ENCODE data around the gene KCNC2. TPM values are rescaled to one million over a fixed set of nuclear protein-coding genes. Genes with fewer than 3 reads are reported as not detected.

KCNC2 gene
- total and polyA plus RNA-seq, 4 experiments from 2014 or later = not detected

DNA sequence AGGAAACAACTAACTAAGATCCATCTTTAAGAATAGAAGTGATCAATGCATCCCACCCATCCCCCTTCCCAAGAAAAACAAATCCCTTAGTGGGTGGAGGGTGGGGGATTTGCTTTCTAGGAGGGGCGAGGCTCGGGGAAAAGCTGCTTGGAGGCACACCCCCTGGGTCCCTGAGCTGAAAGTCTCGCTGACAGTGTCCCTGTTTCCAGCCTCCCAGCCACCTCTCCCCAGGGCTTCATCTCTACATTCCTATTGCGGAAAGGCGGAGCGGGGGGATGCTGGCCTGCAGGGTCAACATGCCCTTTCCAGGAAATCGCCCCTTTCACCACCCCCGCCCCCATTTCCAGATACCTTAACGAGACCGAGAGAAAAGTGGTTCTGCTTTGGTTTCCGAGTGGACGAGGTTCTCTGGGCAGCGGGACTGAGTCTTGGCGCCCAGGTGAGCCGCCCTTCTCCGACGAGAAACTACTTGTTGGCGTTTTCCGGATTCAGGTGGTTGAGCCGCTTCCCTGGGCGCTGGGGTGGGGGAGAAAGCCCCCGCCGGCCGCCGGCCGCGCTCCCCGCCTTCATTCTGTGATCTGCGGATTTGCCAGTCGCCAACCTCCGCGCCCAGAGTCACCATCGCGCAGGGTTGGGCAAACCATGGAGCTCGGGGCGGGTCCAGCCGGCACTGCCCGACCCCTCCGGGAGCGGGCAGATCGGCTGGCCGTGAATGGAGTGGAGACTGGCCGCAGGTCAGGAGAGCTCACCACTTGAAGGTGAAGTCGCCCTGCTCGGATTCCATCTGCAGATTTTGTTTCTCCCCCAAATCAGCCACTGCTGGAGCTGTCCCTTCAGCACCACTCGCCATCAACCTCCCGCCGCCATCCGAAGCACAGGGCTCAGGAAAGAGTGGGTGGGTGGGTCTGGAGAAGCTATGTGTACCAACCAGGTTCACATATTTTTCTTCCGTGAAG is 505 bp downstream of the KCNC2 start:
- no peaks in the 10 kb centered on the region for H3K9me3 ChIP-seq (ENCODE audit: control insufficient read depth in 1 of 2, low read length in 2 of 2)
- H3K4me1 Mint-ChIP-seq = peaks cover 5 to 16% (median 8%) of the 10 kb centered on the region in 4 donors
- no peak overlapping the region for H3K4me3 ChIP-seq (ENCODE audit: low read length in 2 of 2)
- peaks cover 8% of the 10 kb centered on the region for H3K4me1 ChIP-seq (ENCODE audit: insufficient read depth, low read length)
- ChIA-PET CTCF (ENCODE audit: partially characterized antibody) (no interaction called here), POLR2A (ENCODE audit: partially characterized antibody) (no interaction called here)
- peak overlapping the region in 2 of 8 donors; percentile 22 to 59 for H3K4me3 Mint-ChIP-seq
- peaks cover 0 to 22% (median 9%) of the 10 kb centered on the region in 8 donors for H3K9me3 Mint-ChIP-seq
- peak in 4 of 5 donors; percentile 2 to 31 (median 6) for DNase-seq
- H3K27ac Mint-ChIP-seq = no peak overlapping the region
- H3K36me3 ChIP-seq (ENCODE audit: insufficient read depth, low read length) = no peaks in the 10 kb centered on the region
- intact Hi-C loops (cut with micrococcal nuclease) = no loop called here
- peaks cover 30 to 44% of the 10 kb centered on the region in 2 donors for H3K27me3 Mint-ChIP-seq
- no peaks in the 10 kb centered on the region for H3K36me3 Mint-ChIP-seq
- H3K27me3 ChIP-seq (ENCODE audit: insufficient read depth, low read length) = peaks cover 17% of the 10 kb centered on the region
- no peak overlapping the region for H3K27ac ChIP-seq (ENCODE audit: low read depth, low read length)

DNA sequence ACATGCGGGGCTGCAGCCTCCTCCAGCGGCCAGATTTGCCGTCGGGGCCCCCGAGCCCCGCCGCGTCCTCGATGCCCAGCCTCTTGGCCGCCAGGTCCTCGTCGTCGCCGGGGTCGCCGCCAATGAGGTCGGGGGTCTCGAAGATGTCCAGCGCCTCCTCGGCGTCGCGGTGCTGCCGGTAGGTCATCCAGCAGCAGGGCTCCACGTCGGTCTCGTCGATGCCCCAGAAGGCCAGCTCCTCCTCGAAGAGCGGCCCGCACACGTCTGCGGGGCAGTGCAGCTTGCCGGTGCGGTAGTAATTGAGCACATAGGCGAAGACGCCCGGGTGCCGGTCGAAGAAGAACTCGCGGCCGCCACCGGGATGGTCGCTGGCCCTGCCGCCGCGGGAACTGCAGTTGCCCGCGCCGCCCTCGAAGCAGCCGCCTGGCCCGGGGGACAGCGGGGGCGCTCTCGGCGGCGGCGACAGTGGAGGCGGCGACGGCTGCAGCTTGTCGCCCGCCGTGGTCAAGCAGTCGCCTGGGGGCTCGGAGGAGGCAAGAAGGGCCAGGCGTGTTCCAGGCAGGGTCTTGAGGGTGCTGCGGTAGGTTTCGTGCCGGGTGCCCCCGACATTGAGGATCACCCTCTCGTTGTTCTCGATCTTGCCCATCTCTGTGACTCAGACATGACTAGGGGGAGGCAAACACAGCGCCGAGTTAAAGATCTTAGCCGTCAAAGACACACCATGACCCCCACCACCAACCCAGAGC is 2.1 kb downstream of the KCNC2 start:
- ChIA-PET CTCF (ENCODE audit: partially characterized antibody) (no interaction called here), POLR2A (ENCODE audit: partially characterized antibody) (no interaction called here)
- Mint-ChIP-seq H3K4me1 (peaks cover 5 to 16% (median 8%) of the 10 kb centered on the region in 4 donors), H3K4me3 (peak overlapping the region in 6 of 8 donors; percentile 2 to 64 (median 40)), H3K9me3 (peaks cover 0 to 22% (median 8%) of the 10 kb centered on the region in 8 donors), H3K27ac (no peak overlapping the region), H3K27me3 (peaks cover 30 to 43% of the 10 kb centered on the region in 2 donors), H3K36me3 (no peaks in the 10 kb centered on the region)
- Histone ChIP-seq H3K27ac (ENCODE audit: low read depth, low read length) (no peak overlapping the region), H3K36me3 (ENCODE audit: insufficient read depth, low read length) (no peaks in the 10 kb centered on the region), H3K4me3 (ENCODE audit: low read length in 2 of 2) (no peak overlapping the region), H3K9me3 (ENCODE audit: control insufficient read depth in 1 of 2, low read length in 2 of 2) (no peaks in the 10 kb centered on the region), H3K27me3 (ENCODE audit: insufficient read depth, low read length) (peaks cover 17% of the 10 kb centered on the region), H3K4me1 (ENCODE audit: insufficient read depth, low read length) (peaks cover 8% of the 10 kb centered on the region)
- intact Hi-C loops (cut with micrococcal nuclease) = no loop called here
- DNase-seq = no peak

DNA sequence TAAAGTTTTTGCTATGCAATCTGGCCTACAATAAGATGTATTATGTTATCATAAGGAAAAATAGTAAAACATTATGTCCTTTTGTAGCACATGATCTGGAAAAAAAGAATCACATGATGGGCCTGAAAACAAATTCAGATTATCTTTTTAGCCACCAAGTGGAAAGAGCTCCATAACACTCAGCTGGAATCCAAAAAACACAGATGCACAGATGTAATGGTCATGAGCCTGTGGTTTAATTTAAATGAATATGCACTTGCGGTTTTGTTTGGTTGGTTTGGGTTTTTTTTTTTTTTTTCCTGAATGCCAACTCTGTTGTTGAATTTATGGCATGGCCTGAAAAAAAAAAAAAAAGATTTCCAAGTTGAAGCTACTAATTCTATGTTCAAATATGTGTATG is 4.1 kb downstream of the KCNC2 start:
- no peaks in the 10 kb centered on the region for H3K9me3 ChIP-seq (ENCODE audit: control insufficient read depth in 1 of 2, low read length in 2 of 2)
- intact Hi-C loops (cut with micrococcal nuclease) = no loop called here
- CTCF ChIA-PET (ENCODE audit: partially characterized antibody) = no interaction called here
- H3K4me3 ChIP-seq (ENCODE audit: low read length in 2 of 2) = no peak overlapping the region
- peaks cover 0 to 21% (median 7%) of the 10 kb centered on the region in 8 donors for H3K9me3 Mint-ChIP-seq
- no peak overlapping the region for H3K4me3 Mint-ChIP-seq
- no peak for DNase-seq
- no peaks in the 10 kb centered on the region for H3K36me3 ChIP-seq (ENCODE audit: insufficient read depth, low read length)
- peaks cover 29 to 36% of the 10 kb centered on the region in 2 donors for H3K27me3 Mint-ChIP-seq
- H3K36me3 Mint-ChIP-seq = no peaks in the 10 kb centered on the region
- POLR2A ChIA-PET (ENCODE audit: partially characterized antibody) = no interaction called here
- peaks cover 17% of the 10 kb centered on the region for H3K27me3 ChIP-seq (ENCODE audit: insufficient read depth, low read length)
- H3K4me1 ChIP-seq (ENCODE audit: insufficient read depth, low read length) = peaks cover 13% of the 10 kb centered on the region
- H3K27ac ChIP-seq (ENCODE audit: low read depth, low read length) = no peak overlapping the region
- H3K27ac Mint-ChIP-seq = no peak overlapping the region
- peaks cover 14 to 26% (median 17%) of the 10 kb centered on the region in 4 donors for H3K4me1 Mint-ChIP-seq

DNA sequence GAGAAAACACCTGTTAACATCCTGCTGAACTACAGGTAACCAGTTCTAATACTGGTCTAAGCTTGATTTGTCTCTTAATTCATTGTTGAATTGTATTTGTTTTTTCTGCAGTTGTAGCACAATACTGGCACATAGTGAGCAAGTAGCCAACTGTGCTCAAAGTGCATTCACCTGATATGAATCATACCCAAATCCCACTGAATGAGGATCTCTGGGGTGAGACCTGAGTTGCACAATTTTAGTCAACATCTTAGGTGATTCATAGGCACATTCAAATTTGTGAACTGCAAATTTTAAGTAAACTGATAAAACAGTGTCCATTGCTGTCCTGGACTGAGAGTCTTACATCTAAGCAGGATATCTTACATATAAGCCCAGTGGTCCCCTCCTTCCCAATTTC is 12.8 kb downstream of the KCNC2 start:
- CTCF ChIA-PET (ENCODE audit: partially characterized antibody) = no interaction called here
- peaks cover 0 to 4% of the 10 kb centered on the region in 2 donors for H3K27me3 Mint-ChIP-seq
- H3K27ac Mint-ChIP-seq = no peak overlapping the region

DNA sequence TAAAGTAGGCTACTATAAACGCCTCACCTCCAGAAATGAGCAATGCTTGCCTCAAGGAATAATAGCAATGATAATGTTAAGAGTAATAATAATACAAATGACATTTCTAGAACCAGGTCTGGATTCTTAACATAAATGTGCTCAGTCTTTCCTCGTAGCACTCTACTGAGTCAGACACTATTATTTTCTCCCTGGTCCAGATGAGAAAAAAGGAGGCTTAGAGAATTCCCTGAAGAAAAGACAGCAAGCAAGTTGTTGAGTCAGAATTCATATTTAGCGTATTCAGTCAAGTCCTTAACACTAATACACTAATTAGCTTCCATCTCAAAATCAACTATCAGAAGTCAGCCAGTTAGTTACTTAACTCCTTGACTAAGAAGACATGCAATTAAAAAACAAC is 13.2 kb downstream of the KCNC2 start:
- Histone ChIP-seq H3K4me3 (ENCODE audit: low read length in 2 of 2) (no peak overlapping the region), H3K27ac (ENCODE audit: low read depth, low read length) (no peak overlapping the region), H3K9me3 (ENCODE audit: control insufficient read depth in 1 of 2, low read length in 2 of 2) (no peaks in the 10 kb centered on the region), H3K4me1 (ENCODE audit: insufficient read depth, low read length) (peaks cover 3% of the 10 kb centered on the region), H3K36me3 (ENCODE audit: insufficient read depth, low read length) (no peaks in the 10 kb centered on the region), H3K27me3 (ENCODE audit: insufficient read depth, low read length) (no peaks in the 10 kb centered on the region)
- no peak for DNase-seq
- Mint-ChIP-seq H3K27ac (no peak overlapping the region), H3K4me1 (peaks cover 8 to 10% (median 8%) of the 10 kb centered on the region in 4 donors), H3K36me3 (no peaks in the 10 kb centered on the region), H3K27me3 (peaks cover 0 to 4% of the 10 kb centered on the region in 2 donors), H3K9me3 (no peaks in the 10 kb centered on the region), H3K4me3 (no peak overlapping the region)
- ChIA-PET CTCF (ENCODE audit: partially characterized antibody) (no interaction called here), POLR2A (ENCODE audit: partially characterized antibody) (no interaction called here)
- intact Hi-C loops (cut with micrococcal nuclease) = no loop called here

More for the DNA sequence above, 12.8 kb downstream of the KCNC2 start:
- Histone ChIP-seq H3K4me3 (ENCODE audit: low read length in 2 of 2) (no peak overlapping the region), H3K4me1 (ENCODE audit: insufficient read depth, low read length) (peaks cover 5% of the 10 kb centered on the region), H3K27me3 (ENCODE audit: insufficient read depth, low read length) (no peaks in the 10 kb centered on the region), H3K36me3 (ENCODE audit: insufficient read depth, low read length) (no peaks in the 10 kb centered on the region), H3K27ac (ENCODE audit: low read depth, low read length) (no peak overlapping the region), H3K9me3 (ENCODE audit: control insufficient read depth in 1 of 2, low read length in 2 of 2) (no peaks in the 10 kb centered on the region)
- DNase-seq = no peak
- Mint-ChIP-seq H3K4me3 (no peak overlapping the region), H3K9me3 (no peaks in the 10 kb centered on the region), H3K4me1 (peaks cover 9 to 11% (median 10%) of the 10 kb centered on the region in 4 donors), H3K36me3 (no peaks in the 10 kb centered on the region)
- intact Hi-C loops (cut with micrococcal nuclease) = no loop called here
- POLR2A ChIA-PET (ENCODE audit: partially characterized antibody) = no interaction called here

DNA sequence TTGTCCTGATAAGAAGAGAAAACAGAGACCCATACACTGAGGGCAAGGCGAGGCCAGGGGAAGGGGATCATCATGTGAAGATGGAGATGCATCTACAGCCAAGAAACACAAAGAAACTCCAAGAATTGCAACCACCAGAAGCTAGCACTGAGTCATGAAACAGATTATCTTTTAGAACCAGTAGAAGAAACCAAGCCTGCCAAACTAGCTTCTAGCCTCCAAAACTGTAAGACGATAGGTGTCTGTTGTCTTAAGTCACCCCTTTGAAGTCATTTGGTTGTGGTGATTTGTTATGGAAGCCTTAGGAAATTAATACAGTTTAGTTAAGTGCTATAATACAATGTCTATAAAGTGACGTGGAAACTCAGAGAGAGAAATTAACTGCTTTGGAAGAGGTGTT is 15.4 kb downstream of the KCNC2 start:
- POLR2A ChIA-PET (ENCODE audit: partially characterized antibody) = no interaction called here
- Mint-ChIP-seq H3K27me3 (peaks cover 0 to 2% of the 10 kb centered on the region in 2 donors), H3K4me1 (no peaks in the 10 kb centered on the region), H3K9me3 (no peaks in the 10 kb centered on the region), H3K4me3 (no peak overlapping the region), H3K27ac (no peak overlapping the region), H3K36me3 (no peaks in the 10 kb centered on the region)
- intact Hi-C loops (cut with micrococcal nuclease) = no loop called here
- Histone ChIP-seq H3K27ac (ENCODE audit: low read depth, low read length) (no peak overlapping the region), H3K4me3 (ENCODE audit: low read length in 2 of 2) (no peak overlapping the region), H3K4me1 (ENCODE audit: insufficient read depth, low read length) (no peaks in the 10 kb centered on the region), H3K9me3 (ENCODE audit: control insufficient read depth in 1 of 2, low read length in 2 of 2) (no peaks in the 10 kb centered on the region), H3K36me3 (ENCODE audit: insufficient read depth, low read length) (no peaks in the 10 kb centered on the region), H3K27me3 (ENCODE audit: insufficient read depth, low read length) (no peaks in the 10 kb centered on the region)
- CTCF ChIA-PET (ENCODE audit: partially characterized antibody) = no interaction called here
- no peak for DNase-seq

DNA sequence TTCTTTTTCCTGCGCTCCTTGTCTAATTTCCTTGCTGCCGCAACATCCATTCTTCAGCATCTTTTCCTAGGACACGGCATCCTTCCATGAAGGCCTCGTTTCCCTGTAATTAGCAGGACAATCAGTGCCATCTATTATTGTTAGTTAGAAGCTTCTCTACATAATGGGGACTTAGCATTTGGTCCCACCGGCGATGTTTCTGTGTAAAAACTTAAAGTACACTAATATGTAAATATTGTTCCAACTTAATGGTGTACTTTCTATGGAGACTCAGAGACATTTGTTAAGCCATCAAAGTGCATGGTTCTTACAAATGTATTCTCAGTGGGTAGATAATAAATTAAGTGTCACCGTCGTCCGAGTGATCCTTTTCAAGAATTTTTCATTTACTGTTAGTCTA is 17.4 kb downstream of the KCNC2 start:
- Histone ChIP-seq H3K36me3 (ENCODE audit: insufficient read depth, low read length) (no peaks in the 10 kb centered on the region), H3K4me3 (ENCODE audit: low read length in 2 of 2) (no peak overlapping the region), H3K4me1 (ENCODE audit: insufficient read depth, low read length) (no peaks in the 10 kb centered on the region), H3K27me3 (ENCODE audit: insufficient read depth, low read length) (no peaks in the 10 kb centered on the region), H3K27ac (ENCODE audit: low read depth, low read length) (no peak overlapping the region), H3K9me3 (ENCODE audit: control insufficient read depth in 1 of 2, low read length in 2 of 2) (no peaks in the 10 kb centered on the region)
- POLR2A ChIA-PET (ENCODE audit: partially characterized antibody) = no interaction called here
- Mint-ChIP-seq H3K27ac (no peak overlapping the region), H3K9me3 (no peaks in the 10 kb centered on the region), H3K4me3 (no peak overlapping the region), H3K36me3 (no peaks in the 10 kb centered on the region), H3K4me1 (no peaks in the 10 kb centered on the region), H3K27me3 (peaks cover 0 to 2% of the 10 kb centered on the region in 2 donors)
- intact Hi-C loops (cut with micrococcal nuclease) = no loop called here
- no peak for DNase-seq
- CTCF ChIA-PET (ENCODE audit: partially characterized antibody) = no interaction called here

All from CD4-positive, alpha-beta memory T cell (primary cell).